HFF-Myc (cell line): Measurements from ENCODE around the gene BCAS3.

Experiments used
- DNase-seq: peaks from one replicate; pipeline ENCODE4 v3.0.0-alpha.2; 2011; ENCODE audit warnings: low read depth; ENCODE audit errors: extremely low read depth
- H3K4me3 ChIP-seq: replicated peaks from 2 replicates; pipeline ENCODE4 v1.5.1; 2011; ENCODE audit warnings: low read depth, mild to moderate bottlenecking, control low read depth, low read length
- TF ChIP-seq, protein P1 (sequence below): IDR thresholded peaks from 2 replicates; pipeline ENCODE4 v1.5.1; 2012; ENCODE audit warnings: mild to moderate bottlenecking, low read depth, low read length, control low read depth; ENCODE audit errors: missing control alignments

BCAS3 gene

DNA sequence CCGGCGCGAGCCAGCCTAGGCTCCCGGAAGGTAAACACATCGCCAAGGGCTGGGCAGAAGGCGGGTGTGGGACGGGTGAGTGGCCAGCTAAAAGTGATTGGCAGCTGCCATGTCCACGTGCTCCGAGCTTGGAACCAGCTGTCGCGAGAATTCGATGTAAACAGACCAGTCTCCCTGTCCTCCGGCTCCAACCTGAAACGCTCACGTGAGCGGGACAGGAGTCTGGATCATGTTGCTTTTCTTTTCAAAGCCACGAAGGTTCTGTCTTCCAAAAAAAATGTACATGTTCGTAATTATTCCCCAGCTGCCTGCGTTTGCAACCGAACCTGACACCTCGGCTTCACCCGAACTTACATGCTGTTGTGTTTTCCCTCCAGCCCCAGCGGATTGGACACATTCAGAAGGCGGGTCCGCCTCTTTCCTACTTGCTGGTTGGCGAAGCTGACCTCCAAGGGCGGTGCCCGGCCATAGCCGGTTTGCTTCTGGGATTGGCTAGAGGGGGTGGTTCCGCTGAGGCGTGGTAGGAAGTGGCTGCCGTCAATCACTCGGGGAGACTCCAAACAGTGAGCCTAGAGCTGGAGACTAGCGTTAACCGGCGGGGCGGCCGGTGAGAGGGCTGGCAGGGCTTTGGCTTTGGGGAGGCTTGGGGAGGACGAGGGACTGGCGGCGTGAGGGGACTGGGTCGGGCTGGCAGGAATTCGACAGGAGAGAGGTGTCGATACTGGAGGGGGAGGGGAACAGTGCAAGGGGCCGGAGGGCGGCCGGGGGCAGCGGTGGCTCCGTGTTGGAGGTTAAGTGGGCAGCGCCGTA, at the start of gene BCAS3:
TSS of gene BCAS3 (plus strand) at position 544 of the 810 bp plus-strand sequence.
- peak; percentile 97 for DNase-seq
- TF ChIP-seq, protein P1, sequence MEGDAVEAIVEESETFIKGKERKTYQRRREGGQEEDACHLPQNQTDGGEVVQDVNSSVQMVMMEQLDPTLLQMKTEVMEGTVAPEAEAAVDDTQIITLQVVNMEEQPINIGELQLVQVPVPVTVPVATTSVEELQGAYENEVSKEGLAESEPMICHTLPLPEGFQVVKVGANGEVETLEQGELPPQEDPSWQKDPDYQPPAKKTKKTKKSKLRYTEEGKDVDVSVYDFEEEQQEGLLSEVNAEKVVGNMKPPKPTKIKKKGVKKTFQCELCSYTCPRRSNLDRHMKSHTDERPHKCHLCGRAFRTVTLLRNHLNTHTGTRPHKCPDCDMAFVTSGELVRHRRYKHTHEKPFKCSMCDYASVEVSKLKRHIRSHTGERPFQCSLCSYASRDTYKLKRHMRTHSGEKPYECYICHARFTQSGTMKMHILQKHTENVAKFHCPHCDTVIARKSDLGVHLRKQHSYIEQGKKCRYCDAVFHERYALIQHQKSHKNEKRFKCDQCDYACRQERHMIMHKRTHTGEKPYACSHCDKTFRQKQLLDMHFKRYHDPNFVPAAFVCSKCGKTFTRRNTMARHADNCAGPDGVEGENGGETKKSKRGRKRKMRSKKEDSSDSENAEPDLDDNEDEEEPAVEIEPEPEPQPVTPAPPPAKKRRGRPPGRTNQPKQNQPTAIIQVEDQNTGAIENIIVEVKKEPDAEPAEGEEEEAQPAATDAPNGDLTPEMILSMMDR, result no peak
- H3K4me3 ChIP-seq, result peak within 1 kb of the TSS; percentile 72

DNA sequence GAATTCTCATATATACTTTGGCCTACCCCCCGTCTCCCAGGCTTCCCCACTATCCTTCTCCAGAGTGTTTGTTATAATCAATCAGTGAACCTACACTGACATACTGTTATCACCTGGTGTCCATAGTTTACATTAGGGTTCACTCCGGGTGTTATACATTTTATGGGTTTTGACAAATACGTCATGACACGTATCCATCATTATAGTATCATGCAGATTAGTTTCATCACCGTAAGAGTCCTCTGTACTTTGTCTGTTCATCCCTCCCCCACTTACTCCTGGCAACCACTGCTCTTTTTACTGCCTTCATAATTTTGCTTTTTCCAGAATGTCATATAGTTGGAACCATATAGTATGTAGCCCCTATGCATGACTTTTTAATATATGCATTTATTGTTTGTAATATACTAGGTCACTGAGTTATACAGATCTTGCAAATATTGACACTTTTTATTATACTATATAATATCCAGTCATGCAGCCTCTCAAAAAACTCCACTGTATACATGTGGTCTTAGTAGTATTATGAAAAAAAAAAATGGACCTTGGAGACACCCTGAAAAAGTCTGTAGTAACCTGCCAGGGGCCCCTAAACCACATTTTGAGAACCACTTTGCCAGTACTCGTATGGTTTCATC, 49.3 kb upstream of the BCAS3 start:
- no peak overlapping the region for H3K4me3 ChIP-seq
- TF ChIP-seq, protein P1, result no peak
- no peak for DNase-seq

DNA sequence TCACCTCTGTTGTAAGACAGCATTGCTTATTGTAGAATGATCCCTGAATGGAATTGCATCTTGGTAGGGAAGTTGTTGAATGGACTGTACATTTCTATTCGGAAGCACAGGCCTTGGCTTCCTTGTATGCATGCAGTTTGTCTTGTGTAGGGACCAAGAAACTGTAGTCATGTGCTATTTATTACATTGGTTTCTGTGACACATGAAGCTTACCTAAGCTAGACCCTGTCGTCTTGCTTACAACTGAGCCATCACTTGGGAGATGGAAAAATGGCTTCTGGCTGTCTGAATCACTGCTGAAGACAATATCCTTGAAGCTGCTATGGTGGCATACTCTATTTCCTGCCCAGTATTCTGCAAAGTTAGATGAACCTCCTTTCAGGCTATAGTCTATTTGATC, 48.5 kb upstream of the BCAS3 start:
- TF ChIP-seq, protein P1, result no peak
- no peak for DNase-seq

DNA sequence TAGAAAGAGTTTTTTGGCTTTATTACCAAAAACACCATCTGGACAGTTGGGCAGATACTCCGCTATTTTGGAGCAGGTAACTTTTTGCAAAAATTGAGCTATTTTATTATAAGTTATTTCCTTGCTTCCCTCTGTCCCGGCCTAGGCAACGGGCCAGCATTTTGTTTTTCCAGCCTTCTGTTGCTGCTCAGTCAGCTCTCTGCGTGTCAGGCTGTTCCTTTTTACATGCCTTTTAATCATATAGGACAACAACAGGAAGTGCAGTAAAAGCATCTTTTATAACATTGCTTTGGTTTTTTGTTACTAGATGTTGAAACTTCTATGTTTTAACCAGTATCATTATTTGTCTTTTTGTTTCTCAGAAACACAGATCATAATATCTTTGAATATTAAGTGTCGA, 47.3 kb upstream of the BCAS3 start:
- TF ChIP-seq, protein P1, result no peak
- DNase-seq, result no peak
- no peak overlapping the region for H3K4me3 ChIP-seq

More for the DNA sequence above, 48.5 kb upstream of the BCAS3 start:
- no peak overlapping the region for H3K4me3 ChIP-seq

DNA sequence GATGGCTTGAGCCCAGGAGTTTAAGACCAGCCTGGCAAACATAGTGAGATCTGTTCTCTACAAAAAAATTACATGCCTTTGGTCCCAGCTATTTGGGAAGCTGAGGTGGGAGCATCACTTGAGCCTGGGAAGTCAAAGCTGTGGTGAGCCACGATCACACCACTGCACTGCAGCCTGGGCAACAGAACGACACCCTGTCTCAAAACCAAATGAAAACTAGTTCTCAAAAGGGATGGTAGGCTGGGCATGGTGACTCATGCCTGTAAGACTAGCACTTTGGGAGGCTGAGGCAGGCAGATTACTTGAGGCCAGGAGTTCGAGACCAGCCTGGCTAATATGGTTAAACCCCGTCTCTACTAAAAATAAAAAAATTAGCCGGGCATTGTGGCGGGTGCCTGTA, 46.5 kb upstream of the BCAS3 start:
- TF ChIP-seq, protein P1, result no peak
- DNase-seq, result no peak

DNA sequence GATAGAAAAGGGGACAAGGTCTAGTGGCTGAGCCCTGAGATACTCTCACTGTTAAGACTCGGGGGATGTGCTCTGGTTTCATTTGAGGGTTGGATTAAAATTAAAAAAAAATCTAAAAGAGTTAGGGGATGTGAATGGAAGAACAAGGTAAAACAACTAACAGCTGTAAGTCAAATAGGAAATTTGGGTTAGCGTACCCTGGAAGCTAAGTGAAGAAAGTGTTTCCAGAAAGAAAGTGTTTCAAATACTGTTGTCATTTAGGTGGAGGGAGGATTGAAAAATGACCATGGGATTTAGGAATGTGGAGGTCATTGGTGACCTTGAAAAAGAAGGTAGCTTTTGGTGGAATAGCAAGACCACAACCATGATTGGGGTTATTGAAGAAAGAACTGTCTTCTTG, 40.0 kb upstream of the BCAS3 start:
- DNase-seq, result no peak
- no peak overlapping the region for H3K4me3 ChIP-seq
- TF ChIP-seq, protein P1, result no peak

More for the DNA sequence above, 46.5 kb upstream of the BCAS3 start:
- no peak overlapping the region for H3K4me3 ChIP-seq

DNA sequence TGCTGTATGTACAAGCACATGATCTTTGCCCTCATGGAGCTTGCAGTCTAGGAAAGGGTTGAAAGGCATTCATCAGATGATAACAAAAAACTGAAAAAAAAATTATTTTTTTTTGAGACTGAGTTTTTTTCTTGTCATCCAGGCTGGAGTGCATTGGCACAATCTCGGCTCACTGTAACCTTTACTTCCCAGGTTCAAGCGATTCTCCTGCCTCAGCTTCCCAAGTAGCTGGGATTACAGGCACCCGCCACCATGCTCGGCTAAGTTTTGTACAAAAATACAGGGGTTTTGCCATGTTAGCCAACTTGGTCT, 38.7 kb upstream of the BCAS3 start:
- TF ChIP-seq, protein P1, result no peak
- DNase-seq, result no peak
- no peak overlapping the region for H3K4me3 ChIP-seq
